NCI-H1092 (cell line): ENCODE data around the gene ANTXR2.
"Not testable (repeated sequence)": the region's sequence is repeated elsewhere in the genome, so short reads cannot be mapped to it uniquely, and the experiment has no call there.

ENCODE experiments used
- DNase-seq: peaks from one replicate; lab custom pipeline; 2025; lab: John Stamatoyannopoulos, UW

ANTXR2 gene

DNA sequence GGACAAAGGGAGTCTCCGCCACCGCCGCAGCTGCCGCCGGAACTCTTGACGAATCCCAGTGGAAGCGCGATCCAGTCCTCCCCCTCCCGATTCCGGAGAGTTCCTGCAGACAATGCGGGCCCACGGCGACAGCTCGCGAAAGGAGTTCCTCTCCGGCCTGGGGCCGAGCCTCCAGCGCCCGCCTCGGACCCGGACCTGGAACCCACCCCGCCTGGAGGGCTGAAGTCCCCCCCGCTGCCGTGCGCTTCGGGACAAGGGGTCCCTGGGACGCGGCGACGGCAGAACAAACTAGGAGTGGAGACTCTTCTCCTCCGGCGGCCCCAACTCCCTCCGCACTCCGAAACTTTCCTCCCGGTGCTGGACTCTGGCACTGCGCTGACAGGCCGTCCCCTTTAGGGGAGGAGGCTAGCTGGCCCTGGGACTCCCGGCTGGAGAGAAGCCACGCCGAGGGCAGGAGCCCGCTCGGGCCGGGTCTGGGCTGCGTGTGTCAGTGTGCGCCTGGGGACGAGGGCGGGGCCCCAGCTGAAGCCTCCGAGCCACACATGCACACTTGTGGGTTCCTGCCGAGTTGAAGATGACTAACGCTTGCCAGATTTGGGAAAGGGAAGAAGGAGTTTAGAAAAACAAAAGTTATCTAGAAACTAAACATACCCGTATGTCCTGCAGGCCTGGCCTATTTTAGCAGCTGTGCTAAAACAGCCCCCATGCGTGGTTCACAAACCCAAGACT is at the start of gene ANTXR2:
Gene ANTXR2 (minus strand): TSS at position 486 of the 729 bp plus-strand sequence. CDS start 669 bp downstream, outside the sequence.
- peak; percentile 32 for DNase-seq

DNA sequence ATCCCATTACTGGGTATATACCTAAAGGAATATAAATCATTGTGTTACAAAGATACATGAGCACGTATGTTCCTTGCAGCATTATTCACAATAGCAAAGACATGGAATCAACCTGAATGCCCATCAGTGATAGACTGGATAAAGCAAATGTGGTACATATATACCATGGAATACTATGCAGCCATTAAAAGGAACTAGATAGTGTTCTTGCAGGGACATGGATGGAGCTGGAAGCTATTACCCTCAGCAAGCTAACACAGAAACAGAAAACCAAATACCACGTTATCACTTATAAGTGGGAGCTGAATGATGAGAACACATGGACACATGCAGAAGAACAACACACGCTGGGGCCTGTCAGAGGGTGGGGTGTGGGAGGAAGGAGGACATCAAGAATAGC is 48.8 kb upstream of the ANTXR2 start:
- not testable (repeated sequence) for DNase-seq

GRCh38 chr4:80119620-80120019 is 46.6 kb upstream of the ANTXR2 start:
- not testable (repeated sequence) for DNase-seq

DNA sequence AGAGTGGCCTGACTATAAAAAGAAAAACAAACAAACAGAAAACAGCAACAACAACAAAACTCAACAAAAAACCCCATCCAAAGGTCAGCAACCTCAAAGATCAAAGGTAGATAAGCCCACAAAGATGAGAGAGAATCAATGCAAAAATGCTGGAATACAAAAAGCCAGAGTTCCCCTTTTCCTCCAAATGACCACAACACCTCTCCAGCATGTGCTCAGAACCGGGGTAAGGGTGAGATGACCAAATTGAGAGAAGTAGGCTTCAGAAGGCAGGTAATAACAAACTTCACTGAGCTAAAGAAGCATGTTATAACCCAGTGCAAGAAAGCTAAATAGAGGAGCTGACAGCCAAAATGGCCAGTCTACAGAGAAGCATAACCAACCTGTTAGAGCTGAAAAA is 43.5 kb upstream of the ANTXR2 start:
- DNase-seq, result no peak

GRCh38 chr4:80115368-80116181 is 42.5 kb upstream of the ANTXR2 start:
- no peak for DNase-seq

- DNase-seq, result no peak
These were observed 41.8 kb upstream of the ANTXR2 start for GRCh38 chr4:80114732-80115265.

- DNase-seq, result no peak
These were observed 40.6 kb upstream of the ANTXR2 start for GRCh38 chr4:80113615-80114014.

- DNase-seq, result no peak
These were observed 39.2 kb upstream of the ANTXR2 start for GRCh38 chr4:80112236-80112635.

GRCh38 chr4:80111276-80111675 is 38.2 kb upstream of the ANTXR2 start:
- DNase-seq, result no peak

GRCh38 chr4:80107374-80107773 is 34.3 kb upstream of the ANTXR2 start:
- DNase-seq, result no peak

DNA sequence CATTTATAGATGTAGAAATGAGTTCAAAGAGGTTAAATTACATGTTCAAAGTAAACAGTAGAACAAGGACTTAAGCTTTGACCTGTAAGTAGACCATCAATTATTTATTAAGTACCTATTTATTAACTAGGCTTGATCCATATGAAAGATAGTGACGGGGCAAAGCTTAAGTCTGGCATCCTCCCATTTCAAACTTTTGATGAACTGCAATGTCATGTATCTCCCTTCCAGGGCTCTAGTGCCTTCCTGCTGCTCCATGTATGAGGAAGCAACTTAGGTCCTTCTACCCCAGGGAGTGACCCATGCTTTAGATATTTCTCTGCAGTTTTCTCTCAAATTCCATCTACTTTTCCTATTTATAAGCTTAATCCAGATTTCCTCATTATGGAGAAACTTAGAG is 31.9 kb upstream of the ANTXR2 start:
- DNase-seq, result no peak

GRCh38 chr4:80103629-80104028 is 30.6 kb upstream of the ANTXR2 start:
- no peak for DNase-seq

GRCh38 chr4:80101792-80102116 is 28.7 kb upstream of the ANTXR2 start:
- no peak for DNase-seq

GRCh38 chr4:80101071-80101791 is 28.2 kb upstream of the ANTXR2 start:
- DNase-seq, result no peak

DNA sequence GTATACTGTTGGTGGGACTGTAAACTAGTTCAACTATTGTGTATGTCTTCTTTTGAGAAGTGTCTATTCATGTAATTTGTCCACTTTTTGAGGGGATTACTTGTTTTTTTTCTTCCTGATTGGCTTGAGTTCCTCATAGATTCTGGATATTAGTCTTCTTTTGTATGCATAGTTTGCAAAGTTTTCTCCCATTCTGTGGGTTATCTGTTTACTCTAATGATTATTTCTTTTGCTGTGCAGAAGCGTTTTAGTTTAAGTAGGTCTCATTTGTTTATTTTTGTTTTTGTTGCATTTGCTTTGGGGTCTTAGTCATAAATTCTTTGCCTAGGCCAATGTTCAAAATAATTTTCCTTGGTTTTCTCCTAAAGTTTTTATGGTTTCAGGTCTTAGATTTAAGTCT is 26.6 kb upstream of the ANTXR2 start:
- no peak for DNase-seq

GRCh38 chr4:80098635-80099034 is 25.6 kb upstream of the ANTXR2 start:
- DNase-seq, result no peak

- no peak for DNase-seq
These were observed 24.6 kb upstream of the ANTXR2 start for GRCh38 chr4:80097400-80098177.

DNA sequence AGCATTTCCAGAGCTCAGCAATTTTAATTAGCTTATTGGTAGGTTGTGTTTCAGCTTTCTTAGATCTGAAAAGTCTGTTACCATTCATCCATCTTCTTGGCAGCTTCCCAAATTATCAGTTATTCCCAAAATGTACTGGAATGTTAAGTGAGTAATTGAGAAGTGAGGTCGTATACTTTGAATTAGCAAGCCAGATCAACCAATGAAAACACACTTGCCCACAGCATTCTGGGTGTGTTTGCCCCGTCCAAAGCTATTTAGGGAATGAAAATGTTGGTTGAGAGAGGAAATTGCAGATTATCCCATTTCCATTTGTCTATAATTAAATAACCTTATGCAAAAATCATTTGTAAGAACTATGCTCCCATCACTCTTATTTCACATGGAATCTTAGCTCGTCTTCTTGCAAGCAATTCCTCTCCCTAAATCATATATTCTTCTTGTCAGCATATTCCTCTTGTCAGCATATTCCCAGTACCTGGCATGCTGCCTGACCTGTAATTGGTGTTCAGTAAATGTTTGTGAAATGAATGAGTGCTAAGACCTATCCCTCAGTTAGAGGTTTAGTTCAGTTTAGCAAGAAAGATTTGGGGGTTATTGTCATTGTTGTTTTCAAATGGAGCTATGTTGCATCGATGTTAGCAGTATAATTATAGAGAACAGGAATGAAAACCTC is 23.3 kb upstream of the ANTXR2 start:
- no peak for DNase-seq

- DNase-seq, result no peak
These were observed 21.2 kb upstream of the ANTXR2 start for GRCh38 chr4:80094191-80094590.

DNA sequence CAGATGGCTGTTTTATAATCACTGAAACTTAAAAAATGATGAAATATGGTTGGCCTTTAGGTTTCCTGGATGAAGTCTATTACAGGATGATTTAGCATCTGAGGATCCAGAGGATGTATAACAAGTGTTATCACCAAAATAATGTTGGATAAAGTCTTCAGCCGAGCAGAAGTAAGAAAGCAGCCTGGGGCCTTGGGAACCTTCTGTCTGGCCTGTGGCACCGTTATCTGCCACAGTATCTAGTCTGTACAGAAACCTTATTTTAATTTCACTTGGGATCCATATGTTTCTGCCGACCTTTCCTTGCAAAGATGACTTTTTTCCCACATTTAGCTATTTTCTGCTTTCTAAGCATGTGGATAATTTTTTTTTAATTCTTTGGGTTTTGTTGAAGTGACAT is 20.5 kb upstream of the ANTXR2 start:
- DNase-seq, result no peak

- no peak for DNase-seq
These were observed 19.8 kb upstream of the ANTXR2 start for GRCh38 chr4:80092847-80093246.
